Measurements from ENCODE around the gene SFTA2. TPM values are rescaled to one million over a fixed set of nuclear protein-coding genes. Genes with fewer than 3 reads are reported as not detected.

The SFTA2 gene
- polyA plus RNA-seq, 1 donor from 2014 or later: 0.60 TPM

DNA sequence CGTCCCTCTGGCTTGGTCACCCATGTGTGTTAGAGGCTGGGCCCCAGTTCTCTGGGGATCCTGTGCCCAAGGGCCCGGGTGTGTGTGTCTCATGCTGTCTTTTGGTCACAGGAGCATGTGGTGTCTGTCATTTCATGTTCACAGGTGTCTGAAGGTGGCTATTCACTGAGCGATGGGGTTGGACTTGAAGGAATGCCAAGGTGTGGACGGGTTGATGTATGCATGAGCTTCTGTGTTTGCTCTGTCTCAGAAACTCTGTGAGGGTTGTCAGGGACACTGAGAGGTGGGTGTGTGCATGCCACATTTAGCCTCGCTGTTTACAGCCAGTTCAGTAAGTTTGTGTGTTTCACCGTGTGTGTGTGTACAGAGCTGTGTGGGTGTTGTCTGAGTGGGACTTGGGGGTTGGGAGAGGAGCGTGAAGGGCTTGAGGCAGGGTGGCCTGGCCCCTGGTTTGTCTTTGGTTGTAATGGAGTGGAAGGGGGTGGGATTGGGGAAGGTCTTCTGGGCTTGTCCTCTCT is 46.4 kb downstream of the SFTA2 start:
- Mint-ChIP-seq H3K4me3 (peak overlapping the region; percentile 81 to 96 (median 89)), H3K9me3 (no peaks in the 10 kb centered on the region), H3K27me3 (peaks cover 6% of the 10 kb centered on the region), H3K4me1 (peaks cover 24 to 29% (median 27%) of the 10 kb centered on the region in 3 donors), H3K36me3 (no peaks in the 10 kb centered on the region), H3K27ac (peak overlapping the region; percentile 47 to 84 (median 60))

DNA sequence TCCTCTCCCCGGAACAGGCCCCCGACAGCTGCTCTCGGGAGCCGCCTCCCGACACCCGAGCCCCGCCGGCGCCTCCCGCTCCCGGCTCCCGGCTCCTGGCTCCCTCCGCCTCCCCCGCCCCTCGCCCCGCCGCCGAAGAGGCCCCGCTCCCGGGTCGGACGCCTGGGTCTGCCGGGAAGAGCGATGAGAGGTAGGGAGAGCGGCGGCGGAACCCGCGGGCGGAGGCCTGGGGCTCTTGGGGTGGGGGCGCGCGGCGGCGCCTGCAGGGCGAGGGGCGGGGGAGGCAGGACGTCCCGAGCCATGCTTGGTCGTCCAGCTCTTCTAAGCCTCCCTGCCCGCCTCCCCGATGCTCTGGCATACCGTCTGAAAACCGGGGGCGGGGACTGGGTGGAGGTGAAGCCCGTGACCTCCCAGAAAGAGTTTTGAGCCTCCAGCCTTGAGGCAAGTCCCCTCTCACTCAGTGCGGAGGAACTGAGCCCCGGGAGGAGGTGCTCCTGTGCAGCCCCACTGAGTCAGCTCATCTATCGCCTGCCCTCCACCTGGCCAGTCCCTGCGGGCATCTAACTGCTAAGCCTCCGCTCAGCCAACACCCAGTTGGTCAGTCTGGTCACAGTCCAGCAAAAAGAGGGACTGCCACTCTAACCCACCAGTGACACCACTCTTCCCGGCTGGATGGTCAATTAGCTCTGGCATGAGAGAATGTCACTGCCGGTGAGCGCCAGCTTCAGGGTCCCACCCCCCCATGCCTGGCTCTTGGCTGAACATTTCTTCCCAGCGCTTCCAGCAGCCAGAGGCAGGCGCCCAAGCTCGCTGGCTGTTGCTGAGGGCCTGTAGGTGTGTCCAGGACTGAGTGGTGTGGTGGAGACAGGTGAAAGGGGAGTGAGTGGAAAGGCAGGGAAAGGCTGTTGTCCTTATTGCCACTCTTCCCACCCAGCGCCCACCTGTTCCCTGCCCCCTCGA is 47.2 kb downstream of the SFTA2 start:
- Mint-ChIP-seq H3K4me3 (peak overlapping the region; percentile 81 to 96 (median 91)), H3K4me1 (peaks cover 24 to 30% (median 29%) of the 10 kb centered on the region in 3 donors), H3K27me3 (peaks cover 6% of the 10 kb centered on the region), H3K36me3 (no peaks in the 10 kb centered on the region), H3K27ac (peak overlapping the region; percentile 47 to 84 (median 60)), H3K9me3 (no peaks in the 10 kb centered on the region)

DNA sequence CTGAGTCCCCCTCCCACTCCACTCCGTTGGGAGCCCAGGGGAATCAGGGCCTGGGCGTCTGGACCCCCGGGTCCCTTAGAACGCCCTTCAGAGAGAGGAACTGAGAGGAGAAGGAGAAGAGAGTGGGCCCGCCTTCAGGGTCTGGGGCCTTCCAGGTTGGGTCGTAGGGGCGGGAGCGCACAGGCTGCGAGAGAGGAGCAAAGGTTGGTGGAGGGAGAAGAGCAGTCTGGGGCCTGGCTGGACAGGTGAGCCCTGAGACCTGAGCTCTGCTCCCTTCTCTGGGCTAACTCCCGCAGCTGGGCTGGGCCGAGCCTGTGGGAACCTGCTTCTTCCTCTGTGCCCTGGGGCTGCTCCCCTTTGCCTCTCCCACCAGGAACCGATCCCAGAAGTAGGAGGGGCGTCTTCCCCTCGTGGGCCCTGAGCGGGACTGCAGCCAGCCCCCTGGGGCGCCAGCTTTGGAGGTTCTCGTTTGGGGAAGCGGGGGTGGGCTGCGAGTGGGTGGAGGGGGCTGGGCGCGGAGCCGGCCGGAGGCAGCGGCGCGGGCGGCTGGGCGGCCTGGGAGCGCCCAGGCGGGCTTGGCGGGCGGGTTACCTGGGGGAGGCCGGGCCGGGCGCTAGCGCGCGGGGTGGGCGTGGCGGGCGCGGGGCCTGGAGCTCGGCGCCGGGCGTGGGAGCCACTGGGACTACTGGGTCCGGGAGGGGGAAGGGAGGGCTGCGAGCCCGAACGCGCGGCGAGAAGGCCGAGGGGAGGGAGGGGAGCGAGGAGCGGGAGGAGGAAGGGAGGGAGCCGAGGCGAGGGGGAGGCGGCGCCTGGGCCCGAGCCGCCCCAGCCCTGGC is 48.1 kb downstream of the SFTA2 start, which contains the start of gene DDR1:
Gene DDR1, plus strand, starts transcription at position 835 of the 836 bp plus-strand sequence. CDS start 4,211 bp downstream, outside the sequence.
- Mint-ChIP-seq H3K27ac (peak within 1 kb of the TSS; percentile 73 to 96 (median 90)), H3K4me3 (peak within 1 kb of the TSS; percentile 81 to 96 (median 91)), H3K9me3 (no peaks in the 10 kb centered on the region), H3K27me3 (peaks cover 6% of the 10 kb centered on the region), H3K4me1 (peaks cover 24 to 35% (median 33%) of the 10 kb centered on the region in 3 donors), H3K36me3 (no peaks in the 10 kb centered on the region)

- Mint-ChIP-seq H3K4me1 (peaks cover 18 to 41% (median 35%) of the 10 kb centered on the region in 3 donors), H3K36me3 (no peaks in the 10 kb centered on the region), H3K27ac (peak overlapping the region; percentile 73 to 96 (median 90)), H3K4me3 (peak overlapping the region; percentile 77 to 96 (median 89)), H3K27me3 (peaks cover 6% of the 10 kb centered on the region), H3K9me3 (no peaks in the 10 kb centered on the region)
These were observed 48.9 kb downstream of the SFTA2 start for GRCh38 chr6:30882759-30883684.

GRCh38 chr6:30882204-30882758 is 49.7 kb downstream of the SFTA2 start:
- H3K9me3 Mint-ChIP-seq: no peaks in the 10 kb centered on the region
- peak overlapping the region; percentile 73 to 93 (median 90) for H3K27ac Mint-ChIP-seq
- H3K27me3 Mint-ChIP-seq: peaks cover 6% of the 10 kb centered on the region
- no peak overlapping the region for H3K4me3 Mint-ChIP-seq
- H3K36me3 Mint-ChIP-seq: no peaks in the 10 kb centered on the region
- peaks cover 22 to 45% (median 37%) of the 10 kb centered on the region in 3 donors for H3K4me1 Mint-ChIP-seq

DNA sequence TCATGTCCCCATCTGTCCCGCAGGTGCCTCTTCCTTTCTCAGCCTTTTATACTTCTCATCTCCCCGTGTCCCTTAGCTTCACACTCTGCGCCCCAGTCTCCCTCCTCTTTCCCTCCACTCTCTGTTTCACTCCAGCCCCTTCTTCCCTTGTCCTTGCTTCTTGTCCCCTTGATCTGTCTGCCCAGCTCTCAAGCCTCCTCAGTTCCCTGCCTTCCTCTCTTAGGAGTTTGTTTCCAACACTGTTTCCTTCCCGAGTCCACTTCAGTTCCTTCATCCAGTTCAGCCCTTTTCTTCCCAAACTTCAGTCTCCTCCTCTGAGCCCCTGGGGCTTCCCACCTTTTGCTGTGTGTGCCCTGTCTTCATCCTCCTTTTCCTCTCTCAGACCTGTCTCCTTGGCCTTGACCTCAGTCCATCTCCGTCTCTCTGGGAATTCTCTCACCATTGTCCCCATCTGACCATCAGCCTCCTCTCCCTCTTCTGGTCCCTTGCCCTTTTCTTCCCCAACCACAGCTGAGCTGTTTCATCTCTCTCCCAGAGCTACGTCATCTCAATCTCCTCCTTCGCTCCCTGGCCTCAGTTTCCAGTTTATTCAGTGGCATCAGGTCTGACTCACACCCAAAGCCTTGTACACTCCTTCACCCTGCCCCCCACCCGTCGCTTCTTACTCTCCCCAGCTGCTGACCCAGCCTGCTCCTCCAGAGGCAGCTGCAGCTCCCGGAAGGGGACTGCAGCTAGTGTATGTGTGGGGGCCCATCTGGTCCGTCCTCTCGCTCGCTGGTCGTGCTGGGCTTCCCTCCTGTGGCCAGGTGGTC is 50.4 kb downstream of the SFTA2 start:
- H3K4me3 Mint-ChIP-seq: peak overlapping the region in 2 of 4 donors; percentile 12 to 31

More for the DNA sequence above, 50.4 kb downstream of the SFTA2 start:
- Mint-ChIP-seq H3K27me3 (peaks cover 4% of the 10 kb centered on the region), H3K27ac (peak overlapping the region; percentile 64 to 93 (median 90)), H3K36me3 (no peaks in the 10 kb centered on the region), H3K9me3 (no peaks in the 10 kb centered on the region), H3K4me1 (peaks cover 23 to 45% (median 35%) of the 10 kb centered on the region in 3 donors)

Other genes starting within 250 kb of the SFTA2 start
- 91.7 TPM for gene PPP1R18, start 245.5 kb downstream of the SFTA2 start, polyA plus RNA-seq
- 56.1 TPM for gene NRM, start 241.2 kb downstream of the SFTA2 start, polyA plus RNA-seq
- gene MDC1, start 214.9 kb downstream of the SFTA2 start, polyA plus RNA-seq: 4.6 TPM
- gene TUBB, start 211.8 kb downstream of the SFTA2 start, polyA plus RNA-seq: 156 TPM
- 97.3 TPM for gene FLOT1, start 189.5 kb downstream of the SFTA2 start, polyA plus RNA-seq
- gene IER3, start 187.6 kb downstream of the SFTA2 start, polyA plus RNA-seq: 0.73 TPM
- gene DDR1, start 47.7 kb downstream of the SFTA2 start, polyA plus RNA-seq: 4.6 TPM
- 8.4 TPM for gene GTF2H4, start 24.0 kb downstream of the SFTA2 start, polyA plus RNA-seq
- 26.0 TPM for gene VARS2, start 17.9 kb downstream of the SFTA2 start, polyA plus RNA-seq
- not detected for gene MUCL3, start 8.8 kb upstream of the SFTA2 start, polyA plus RNA-seq
- not detected for gene MUC21, start 51.5 kb upstream of the SFTA2 start, polyA plus RNA-seq
- not detected for gene MUC22, start 78.3 kb upstream of the SFTA2 start, polyA plus RNA-seq
- gene C6orf15, start 180.4 kb upstream of the SFTA2 start, polyA plus RNA-seq: not detected
- 0.94 TPM for gene PSORS1C1, start 182.6 kb upstream of the SFTA2 start, polyA plus RNA-seq
- not detected for gene CDSN, start 188.3 kb upstream of the SFTA2 start, polyA plus RNA-seq
- not detected for gene PSORS1C2, start 206.9 kb upstream of the SFTA2 start, polyA plus RNA-seq
- gene CCHCR1, start 225.6 kb upstream of the SFTA2 start, polyA plus RNA-seq: 9.4 TPM
- 14.9 TPM for gene TCF19, start 226.4 kb upstream of the SFTA2 start, polyA plus RNA-seq
- 0.70 TPM for gene POU5F1, start 238.5 kb upstream of the SFTA2 start, polyA plus RNA-seq

Data from IgD-negative memory B cell (primary cell).